Measurements from ENCODE around the gene SBK1.
"Not testable (repeated sequence)": the region's sequence is repeated elsewhere in the genome, so short reads cannot be mapped to it uniquely, and the experiment has no call there.

GRCh38 chr16:28336940-28337710, 44.8 kb downstream of the SBK1 start:
- TF ChIP-seq CTCF (IDR thresholded peaks at IDR 0.05); ZFX (IDR thresholded peaks at IDR 0.05; ENCODE audit: borderline replicate concordance): not testable (repeated sequence)

Data from 22Rv1 (cell line).